Small intestine (tissue), 7 donors: ENCODE data around the gene N4BP2. TPM values are rescaled to one million over a fixed set of nuclear protein-coding genes. Genes with fewer than 3 reads are reported as not detected.

Experiments used
- DNase-seq, 2 donors: peaks; one replicate each; pipeline versions ENCODE4 v3.0.0 to v3.0.0-alpha.2; 2013
- FAIRE-seq: peaks from 2 replicates; lab custom pipeline; 2012; peaks lifted over from hg19 to GRCh38; lab: Jason Lieb, UNC
- H3K27ac ChIP-seq, 3 donors: one replicate each; pipeline ENCODE4 v1.5.1; 2013; ENCODE audit warnings: low read length in 2 of 3, mild to moderate bottlenecking in 2 of 3, control low read depth in 1 of 3, inconsistent platforms in 1 of 3, low read depth in 1 of 3, moderate library complexity in 1 of 3
- H3K27me3 ChIP-seq, 3 donors: one replicate each; pipeline ENCODE4 v1.6.1; 2013; ENCODE audit warnings: low read length in 3 of 3, inconsistent platforms in 1 of 3; ENCODE audit not compliant: control insufficient read depth in 3 of 3, insufficient read depth in 3 of 3
- H3K36me3 ChIP-seq, 3 donors: one replicate each; pipeline ENCODE4 v1.6.1; 2013; ENCODE audit warnings: low read length in 3 of 3, inconsistent platforms in 1 of 3, low read depth in 1 of 3, mild to moderate bottlenecking in 1 of 3, moderate library complexity in 1 of 3; ENCODE audit not compliant: control insufficient read depth in 3 of 3, insufficient read depth in 2 of 3
- H3K4me1 ChIP-seq, 3 donors: one replicate each; pipeline ENCODE4 v1.6.1; 2013; ENCODE audit warnings: low read length in 2 of 3, inconsistent platforms in 1 of 3, low read depth in 1 of 3, mild to moderate bottlenecking in 1 of 3, moderate library complexity in 1 of 3; ENCODE audit not compliant: control insufficient read depth in 3 of 3, insufficient read depth in 2 of 3
- H3K4me3 ChIP-seq, 3 donors: one replicate each; pipeline ENCODE4 v1.5.1; 2013; ENCODE audit warnings: low read length in 3 of 3, control low read depth in 1 of 3, inconsistent platforms in 1 of 3, low read depth in 1 of 3, mild to moderate bottlenecking in 1 of 3, moderate library complexity in 1 of 3
- H3K9me3 ChIP-seq, 2 donors: one replicate each; pipeline ENCODE4 v1.6.1; 2013; ENCODE audit warnings: low read depth in 1 of 2, low read length in 1 of 2; ENCODE audit not compliant: control insufficient read depth in 2 of 2, insufficient read depth in 1 of 2
- WGBS, 3 donors: extraction: QIAGEN DNeasy Blood & Tissue Kit; methylation state at CpG; one replicate each; pipeline ENCODE4 v1.1.7; 2013; 5-methylcytosine and 5-hydroxymethylcytosine counted together
- polyA plus RNA-seq, 4 donors: library from polyadenylated mRNA; stranded (reverse) in 3 of 4; unstranded in 1 of 4; fragments of 200-250 nt in 3 of 4; fragments of 120-200 nt in 1 of 4; gene quantifications; one replicate each; pipeline versions ENCODE4 v1.2.1 to v1.2.3, GENCODE V29; 2013
- donor health status: healthy with polysubstance abuse.
- donor health status: control.
- donor health status: control.
- donor health status: Bipolar disorder and iron deficiency.
- donor health status: healthy.

The N4BP2 gene
- polyA plus RNA-seq, 4 donors = 1.1 to 18.3 (median 1.6) TPM

GRCh38 chr4:40190880-40191815, 134.5 kb downstream of the N4BP2 start:
- H3K27ac ChIP-seq = peak overlapping the region in 1 of 3 donors; percentile 4
- peaks cover 0 to 34% (median 2%) of the 10 kb centered on the region in 3 donors for H3K4me1 ChIP-seq
- no peaks in the 10 kb centered on the region for H3K27me3 ChIP-seq
- no peaks in the 10 kb centered on the region for H3K9me3 ChIP-seq
- H3K4me3 ChIP-seq = no peak overlapping the region
- H3K36me3 ChIP-seq = no peaks in the 10 kb centered on the region
- DNase-seq (peak; percentile 60 to 73), FAIRE-seq (no peak)
- WGBS, 3 donors = 23 to 42% (median 33%) methylated on average over 14 of the region's 14 CpGs

- H3K27me3 ChIP-seq = no peaks in the 10 kb centered on the region
- FAIRE-seq (no peak), DNase-seq (peak in 1 of 2 donors; percentile 33)
- H3K27ac ChIP-seq = peak overlapping the region; percentile 12 to 77 (median 35)
- H3K36me3 ChIP-seq = no peaks in the 10 kb centered on the region
- WGBS, 3 donors = 47 to 66% (median 57%) methylated on average over 8 of the region's 8 CpGs
- H3K9me3 ChIP-seq = no peaks in the 10 kb centered on the region
- H3K4me1 ChIP-seq = peaks cover 0 to 34% (median 2%) of the 10 kb centered on the region in 3 donors
- H3K4me3 ChIP-seq = no peak overlapping the region
These were observed 135.7 kb downstream of the N4BP2 start for GRCh38 chr4:40192114-40193015.

GRCh38 chr4:40193016-40193571, 136.4 kb downstream of the N4BP2 start:
- Histone ChIP-seq H3K4me3 (no peak overlapping the region), H3K36me3 (no peaks in the 10 kb centered on the region), H3K9me3 (no peaks in the 10 kb centered on the region), H3K27ac (peak overlapping the region; percentile 12 to 77 (median 35)), H3K27me3 (no peaks in the 10 kb centered on the region), H3K4me1 (peaks cover 0 to 34% (median 2%) of the 10 kb centered on the region in 3 donors)
- FAIRE-seq (no peak), DNase-seq (peak in 1 of 2 donors; percentile 68)
- 55 to 63% (median 57%) methylated on average over 11 of the region's 11 CpGs for WGBS, 3 donors

GRCh38 chr4:40193578-40193977, 136.9 kb downstream of the N4BP2 start:
- Histone ChIP-seq H3K27ac (peak overlapping the region in 2 of 3 donors; percentile 27 to 58), H3K36me3 (no peaks in the 10 kb centered on the region), H3K27me3 (no peaks in the 10 kb centered on the region), H3K4me3 (no peak overlapping the region), H3K4me1 (peaks cover 0 to 34% (median 2%) of the 10 kb centered on the region in 3 donors), H3K9me3 (no peaks in the 10 kb centered on the region)
- no peak for DNase-seq
- WGBS, 3 donors = 71 to 84% (median 81%) methylated on average over 7 of the region's 7 CpGs
- FAIRE-seq = no peak

GRCh38 chr4:40194602-40195161, 138.0 kb downstream of the N4BP2 start:
- Histone ChIP-seq H3K4me3 (peak overlapping the region in 1 of 3 donors; percentile 10), H3K4me1 (peaks cover 0 to 34% (median 2%) of the 10 kb centered on the region in 3 donors), H3K36me3 (no peaks in the 10 kb centered on the region), H3K9me3 (no peaks in the 10 kb centered on the region), H3K27me3 (no peaks in the 10 kb centered on the region), H3K27ac (peak overlapping the region; percentile 44 to 91 (median 66))
- peak; percentile 66 to 86 for DNase-seq
- no peak for FAIRE-seq
- 20 to 47% (median 29%) methylated on average over 14 of the region's 14 CpGs for WGBS, 3 donors

GRCh38 chr4:40195182-40196177, 138.8 kb downstream of the N4BP2 start:
- WGBS, 3 donors = 86 to 93% (median 88%) methylated on average over 10 of the region's 10 CpGs
- no peaks in the 10 kb centered on the region for H3K27me3 ChIP-seq
- H3K9me3 ChIP-seq = no peaks in the 10 kb centered on the region
- H3K4me1 ChIP-seq = peaks cover 0 to 34% (median 2%) of the 10 kb centered on the region in 3 donors
- no peak for FAIRE-seq
- DNase-seq = no peak
- H3K27ac ChIP-seq = peak overlapping the region; percentile 30 to 91 (median 66)
- no peak overlapping the region for H3K4me3 ChIP-seq
- H3K36me3 ChIP-seq = no peaks in the 10 kb centered on the region

- H3K27me3 ChIP-seq = no peaks in the 10 kb centered on the region
- FAIRE-seq = no peak
- peak overlapping the region in 1 of 3 donors; percentile 85 for H3K27ac ChIP-seq
These were observed 139.6 kb downstream of the N4BP2 start for GRCh38 chr4:40196272-40196671.

More at GRCh38 chr4:40196272-40196671, 139.6 kb downstream of the N4BP2 start:
- Histone ChIP-seq H3K9me3 (no peaks in the 10 kb centered on the region), H3K36me3 (no peaks in the 10 kb centered on the region), H3K4me3 (no peak overlapping the region), H3K4me1 (peaks cover 0 to 29% (median 0%) of the 10 kb centered on the region in 3 donors)
- DNase-seq = no peak
- 66 to 91% (median 79%) methylated on average over 8 of the region's 8 CpGs for WGBS, 3 donors
